Activated T-helper 17 cell treated with anti-CD3 and anti-CD28 coated beads, Interleukin-2, amount 50 U/mL, for 72 hours (primary cell): ENCODE results near the gene PKP4. TPM values are rescaled to one million over a fixed set of nuclear protein-coding genes. Genes with fewer than 3 reads are reported as not detected.

Source experiments
- ATAC-seq: fragments of 150-1000 bp; cut with Tn5 transposase; replicated peaks from 2 replicates; pipeline ENCODE4 v1.10.0; 2021; ENCODE audit warnings: mild to moderate bottlenecking, moderate library complexity
- H3K27ac Mint-ChIP-seq: one replicate; pipeline ENCODE4 v1.8.0; 2022; ENCODE audit warnings: mixed read lengths
- H3K27me3 Mint-ChIP-seq: one replicate; pipeline ENCODE4 v1.8.0; 2022; ENCODE audit warnings: mixed read lengths
- H3K36me3 Mint-ChIP-seq: one replicate; pipeline ENCODE4 v1.8.0; 2022; ENCODE audit warnings: low read depth, mild to moderate bottlenecking, mixed read lengths
- H3K4me1 Mint-ChIP-seq: one replicate; pipeline ENCODE4 v1.8.0; 2022; ENCODE audit warnings: mixed read lengths
- H3K4me3 Mint-ChIP-seq: one replicate; pipeline ENCODE4 v1.8.0; 2022; ENCODE audit warnings: mild to moderate bottlenecking, mixed read lengths
- H3K9me3 Mint-ChIP-seq: one replicate; pipeline ENCODE4 v1.8.0; 2022; ENCODE audit warnings: mixed read lengths
- total RNA-seq, 2 donors: library from RNA; stranded (reverse); gene quantifications; one replicate each; pipeline ENCODE4 v1.2.3, GENCODE V29; 2022

Gene PKP4
- total RNA-seq, 2 donors from 2014 or later = 24.0 to 35.0 TPM

DNA sequence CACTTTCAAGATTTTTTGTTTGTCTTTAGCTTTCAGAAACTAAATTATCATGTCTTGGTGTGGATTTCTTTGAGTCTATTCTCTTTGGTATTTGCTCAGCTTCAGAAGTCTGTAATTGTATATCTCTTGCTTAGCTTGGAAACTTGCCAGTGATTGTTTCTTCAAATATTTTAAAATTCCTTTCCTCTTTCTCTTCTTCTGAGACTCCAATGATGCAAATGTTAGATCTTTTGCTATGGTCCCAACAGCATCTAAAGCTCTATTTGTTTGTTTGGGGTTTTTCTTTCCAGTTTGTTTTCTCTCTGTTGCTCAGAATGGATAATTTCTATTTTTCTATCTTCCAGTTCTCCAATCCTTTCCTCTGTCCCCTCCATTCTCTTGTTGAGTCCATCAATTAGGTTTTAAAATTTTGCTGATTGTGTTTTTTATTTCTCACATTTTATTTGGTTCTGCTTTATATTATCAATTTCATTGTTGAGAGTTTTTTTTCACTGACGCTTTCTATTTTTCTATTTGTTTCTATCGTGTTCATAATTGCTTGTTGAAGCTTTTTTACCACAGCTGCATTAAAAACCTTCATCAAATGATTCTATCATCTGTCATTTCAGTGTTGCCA lies 256.9 kb downstream of the PKP4 start:
- ATAC-seq = no peak
- no peak overlapping the region for H3K27ac Mint-ChIP-seq
- peaks cover 14% of the 10 kb centered on the region for H3K27me3 Mint-ChIP-seq
- H3K4me1 Mint-ChIP-seq = no peaks in the 10 kb centered on the region
- peaks cover 13% of the 10 kb centered on the region for H3K9me3 Mint-ChIP-seq
- H3K4me3 Mint-ChIP-seq = no peak overlapping the region
- no peaks in the 10 kb centered on the region for H3K36me3 Mint-ChIP-seq

- no peak overlapping the region for H3K4me3 Mint-ChIP-seq
- no peaks in the 10 kb centered on the region for H3K36me3 Mint-ChIP-seq
- no peak overlapping the region for H3K27ac Mint-ChIP-seq
- ATAC-seq = no peak
- H3K9me3 Mint-ChIP-seq = peaks cover 13% of the 10 kb centered on the region
- H3K4me1 Mint-ChIP-seq = no peaks in the 10 kb centered on the region
- H3K27me3 Mint-ChIP-seq = peaks cover 14% of the 10 kb centered on the region
Measured at GRCh38 chr2:158714420-158714819, 257.7 kb downstream of the PKP4 start.

GRCh38 chr2:158715357-158715756 lies 258.6 kb downstream of the PKP4 start:
- no peaks in the 10 kb centered on the region for H3K36me3 Mint-ChIP-seq
- peaks cover 14% of the 10 kb centered on the region for H3K27me3 Mint-ChIP-seq
- no peak overlapping the region for H3K4me3 Mint-ChIP-seq
- no peak overlapping the region for H3K27ac Mint-ChIP-seq
- no peak for ATAC-seq
- peaks cover 13% of the 10 kb centered on the region for H3K9me3 Mint-ChIP-seq
- H3K4me1 Mint-ChIP-seq = no peaks in the 10 kb centered on the region

- Mint-ChIP-seq H3K27ac (no peak overlapping the region), H3K27me3 (peaks cover 17% of the 10 kb centered on the region), H3K4me3 (no peak overlapping the region), H3K4me1 (no peaks in the 10 kb centered on the region), H3K36me3 (no peaks in the 10 kb centered on the region), H3K9me3 (peaks cover 13% of the 10 kb centered on the region)
- no peak for ATAC-seq
Measured at GRCh38 chr2:158716121-158716791, 259.5 kb downstream of the PKP4 start.

- no peak for ATAC-seq
- Mint-ChIP-seq H3K36me3 (no peaks in the 10 kb centered on the region), H3K4me3 (no peak overlapping the region), H3K27me3 (peaks cover 17% of the 10 kb centered on the region), H3K27ac (no peak overlapping the region), H3K4me1 (no peaks in the 10 kb centered on the region), H3K9me3 (peaks cover 13% of the 10 kb centered on the region)
Measured at GRCh38 chr2:158716921-158717320, 260.2 kb downstream of the PKP4 start.

DNA sequence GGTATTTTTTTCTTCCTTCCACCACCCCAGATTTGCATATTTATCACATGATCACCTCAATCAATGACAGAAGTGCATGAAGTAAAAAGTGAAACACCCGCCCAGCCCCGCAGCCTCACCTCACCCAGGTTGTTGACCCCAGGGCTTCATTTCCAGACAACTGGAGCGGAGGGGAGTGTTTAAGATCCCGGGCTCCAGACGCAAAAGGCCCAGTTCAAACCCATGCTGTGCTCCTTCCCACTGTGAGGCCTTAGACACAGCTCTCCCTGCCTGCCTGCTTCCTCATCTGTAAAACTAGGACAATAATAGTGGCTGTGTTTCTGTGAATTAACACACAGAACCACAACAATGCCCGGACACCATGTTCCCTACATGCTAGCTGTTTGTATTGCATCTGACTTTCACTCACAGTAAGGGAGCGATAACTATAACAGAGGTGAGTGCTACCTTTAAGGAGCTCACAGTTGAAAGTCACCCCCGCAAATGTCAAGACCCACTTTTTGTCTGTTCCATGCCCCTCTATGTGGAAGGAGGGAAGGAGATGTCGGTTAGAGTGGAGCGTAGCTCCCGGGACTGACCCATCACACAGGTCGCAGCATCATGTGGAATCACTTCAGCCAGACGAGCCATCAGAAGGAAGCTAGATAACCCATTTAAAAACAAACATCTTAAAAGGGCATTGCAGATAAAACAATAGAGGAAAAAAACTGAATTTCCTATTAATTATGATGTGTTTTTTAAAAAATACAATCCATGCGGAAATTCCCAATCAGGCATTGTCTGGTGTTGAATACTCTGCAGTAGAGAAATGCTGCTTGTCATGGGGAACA lies 260.8 kb downstream of the PKP4 start:
- H3K9me3 Mint-ChIP-seq = peaks cover 13% of the 10 kb centered on the region
- H3K27ac Mint-ChIP-seq = no peak overlapping the region
- H3K27me3 Mint-ChIP-seq = peaks cover 17% of the 10 kb centered on the region
- no peak for ATAC-seq
- no peaks in the 10 kb centered on the region for H3K36me3 Mint-ChIP-seq
- no peaks in the 10 kb centered on the region for H3K4me1 Mint-ChIP-seq
- H3K4me3 Mint-ChIP-seq = no peak overlapping the region

DNA sequence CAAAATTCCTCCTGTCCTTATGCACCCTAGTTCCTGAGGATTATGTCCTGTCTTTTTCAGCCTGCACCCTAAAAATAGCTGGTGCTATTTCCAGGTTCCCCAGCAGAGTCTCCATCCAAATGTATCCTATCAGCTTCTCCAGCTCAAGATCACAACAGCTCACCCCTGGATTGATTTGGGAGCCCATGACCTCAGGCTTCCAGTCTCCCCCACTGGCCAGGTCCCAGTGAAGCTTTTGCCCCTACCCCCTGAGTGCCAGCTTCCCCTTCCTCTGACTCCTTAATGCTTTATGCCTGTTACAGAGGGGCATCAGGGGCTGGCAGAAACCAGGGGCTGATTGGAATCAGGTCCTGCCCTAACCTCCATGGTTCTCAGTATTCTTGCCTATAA lies 261.4 kb downstream of the PKP4 start:
- Mint-ChIP-seq H3K4me1 (no peaks in the 10 kb centered on the region), H3K27me3 (peaks cover 12% of the 10 kb centered on the region), H3K27ac (no peak overlapping the region), H3K4me3 (no peak overlapping the region), H3K9me3 (peaks cover 9% of the 10 kb centered on the region), H3K36me3 (no peaks in the 10 kb centered on the region)
- ATAC-seq = no peak

- no peak overlapping the region for H3K27ac Mint-ChIP-seq
- ATAC-seq = no peak
- H3K4me1 Mint-ChIP-seq = no peaks in the 10 kb centered on the region
- no peak overlapping the region for H3K4me3 Mint-ChIP-seq
- peaks cover 3% of the 10 kb centered on the region for H3K9me3 Mint-ChIP-seq
- peaks cover 6% of the 10 kb centered on the region for H3K27me3 Mint-ChIP-seq
- no peaks in the 10 kb centered on the region for H3K36me3 Mint-ChIP-seq
Measured at GRCh38 chr2:158718851-158719250, 262.1 kb downstream of the PKP4 start.

GRCh38 chr2:158719403-158719802 lies 262.7 kb downstream of the PKP4 start:
- no peak for ATAC-seq
- no peaks in the 10 kb centered on the region for H3K36me3 Mint-ChIP-seq
- no peaks in the 10 kb centered on the region for H3K9me3 Mint-ChIP-seq
- no peak overlapping the region for H3K27ac Mint-ChIP-seq
- no peaks in the 10 kb centered on the region for H3K4me1 Mint-ChIP-seq
- peaks cover 6% of the 10 kb centered on the region for H3K27me3 Mint-ChIP-seq
- H3K4me3 Mint-ChIP-seq = no peak overlapping the region

- Mint-ChIP-seq H3K9me3 (no peaks in the 10 kb centered on the region), H3K4me3 (no peak overlapping the region), H3K4me1 (no peaks in the 10 kb centered on the region), H3K36me3 (no peaks in the 10 kb centered on the region), H3K27ac (no peak overlapping the region), H3K27me3 (peaks cover 6% of the 10 kb centered on the region)
- ATAC-seq = no peak
Measured at GRCh38 chr2:158722266-158723105, 265.7 kb downstream of the PKP4 start.

- Mint-ChIP-seq H3K4me1 (no peaks in the 10 kb centered on the region), H3K4me3 (no peak overlapping the region), H3K36me3 (no peaks in the 10 kb centered on the region), H3K27ac (no peak overlapping the region), H3K9me3 (no peaks in the 10 kb centered on the region), H3K27me3 (peaks cover 6% of the 10 kb centered on the region)
- ATAC-seq = no peak
Measured at GRCh38 chr2:158723181-158723838, 266.6 kb downstream of the PKP4 start.

DNA sequence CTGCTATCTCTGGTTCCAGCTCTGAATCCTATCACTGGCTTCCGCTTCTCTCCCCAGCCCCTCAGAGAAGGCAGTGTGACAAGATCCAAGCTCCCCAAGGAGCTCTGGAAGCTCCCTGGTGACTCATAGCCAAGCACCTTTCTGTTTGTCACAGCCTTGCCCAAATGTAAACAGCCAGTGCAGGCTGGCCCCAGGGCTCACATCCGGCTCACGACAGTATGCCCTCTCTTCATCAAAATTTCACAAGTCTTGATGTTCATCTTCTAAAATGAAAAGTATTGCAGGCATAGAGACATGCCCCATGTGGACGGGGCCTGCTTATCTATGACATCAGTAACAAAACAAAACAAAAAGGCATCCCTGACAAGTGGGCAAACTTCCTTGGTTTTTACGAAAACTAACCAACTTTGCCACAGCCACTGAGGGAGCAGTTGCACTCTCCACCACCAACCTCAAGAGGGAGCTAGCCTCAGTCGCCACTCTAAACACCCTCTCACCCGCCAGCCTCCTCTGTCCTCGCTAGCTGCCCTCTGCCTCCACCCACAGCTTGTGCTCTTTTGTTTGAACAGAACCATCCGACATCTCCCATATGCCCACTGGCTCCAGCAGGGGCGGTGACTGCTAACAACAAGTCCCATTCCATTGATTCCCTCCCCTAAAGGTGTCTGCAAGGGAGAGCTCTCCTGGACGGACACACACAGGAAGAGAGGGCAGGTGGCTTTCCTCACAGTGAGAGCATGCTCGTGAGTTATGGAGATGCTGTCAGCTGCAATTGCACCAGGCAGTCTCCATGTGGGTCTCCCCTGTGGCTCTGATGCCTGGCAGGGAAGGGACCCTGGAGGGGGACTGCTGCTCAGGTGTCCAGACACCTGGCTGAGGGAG lies 267.4 kb downstream of the PKP4 start:
- Mint-ChIP-seq H3K27ac (no peak overlapping the region), H3K27me3 (peaks cover 6% of the 10 kb centered on the region), H3K36me3 (no peaks in the 10 kb centered on the region), H3K4me1 (no peaks in the 10 kb centered on the region), H3K9me3 (no peaks in the 10 kb centered on the region), H3K4me3 (no peak overlapping the region)
- no peak for ATAC-seq

GRCh38 chr2:158724803-158725381 lies 268.1 kb downstream of the PKP4 start:
- Mint-ChIP-seq H3K4me1 (no peaks in the 10 kb centered on the region), H3K9me3 (no peaks in the 10 kb centered on the region), H3K36me3 (no peaks in the 10 kb centered on the region), H3K27ac (no peak overlapping the region), H3K4me3 (no peak overlapping the region), H3K27me3 (peaks cover 6% of the 10 kb centered on the region)
- no peak for ATAC-seq
